ENCODE results near the gene CANT1. TPM values are rescaled to one million over a fixed set of nuclear protein-coding genes. Genes with fewer than 3 reads are reported as not detected.

The CANT1 gene
- total and polyA plus RNA-seq, 2 donors from 2014 or later = 23.0 to 56.6 TPM

DNA sequence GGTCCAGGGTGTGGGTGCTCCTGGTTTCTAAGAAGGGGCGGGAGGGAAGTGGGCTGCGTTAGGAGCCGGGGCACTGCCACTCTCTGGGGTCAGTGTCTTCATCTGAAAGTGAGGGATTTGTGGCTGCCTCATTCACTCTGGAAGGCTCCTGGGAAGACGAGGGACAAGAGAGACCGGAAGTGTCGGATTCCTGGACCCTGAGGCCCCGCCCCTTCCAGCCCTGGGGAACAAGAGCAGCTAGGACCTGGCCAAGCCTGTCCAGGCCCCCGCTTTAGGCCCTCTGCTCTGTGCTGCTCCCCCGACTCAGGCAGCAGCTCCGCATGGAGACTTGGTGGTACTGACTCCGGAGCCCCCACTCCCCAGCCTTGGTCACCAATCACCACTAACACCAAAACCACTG, 36.4 kb downstream of the CANT1 start:
- Histone ChIP-seq H3K27ac (ENCODE audit: low read depth in 2 of 2, low read length in 2 of 2) (peak overlapping the region in 1 of 2 donors; percentile 17), H3K9ac (ENCODE audit: low read length in 3 of 3) (no peak overlapping the region), H3K27me3 (ENCODE audit: control insufficient read depth, insufficient read depth, low read length) (no peaks in the 10 kb centered on the region), H3K4me1 (ENCODE audit: control insufficient read depth in 2 of 3, insufficient read depth in 2 of 3, low read depth in 1 of 3, low read length in 3 of 3) (peaks cover 0 to 37% (median 13%) of the 10 kb centered on the region in 3 donors), H3K36me3 (ENCODE audit: control insufficient read depth in 2 of 3, insufficient read depth in 3 of 3, low read length in 3 of 3) (no peaks in the 10 kb centered on the region), H3K4me3 (ENCODE audit: low read length in 3 of 3) (no peak overlapping the region), H3K9me3 (ENCODE audit: control insufficient read depth in 2 of 3, insufficient read depth in 1 of 3, low read length in 3 of 3) (no peaks in the 10 kb centered on the region)
- intact Hi-C loops (cut with DNase I) = loop anchor here (5.0 kb wide), 1 partner anchor 106 kb away; no protein-coding TSS in a partner anchor
- TF ChIP-seq, protein P1, sequence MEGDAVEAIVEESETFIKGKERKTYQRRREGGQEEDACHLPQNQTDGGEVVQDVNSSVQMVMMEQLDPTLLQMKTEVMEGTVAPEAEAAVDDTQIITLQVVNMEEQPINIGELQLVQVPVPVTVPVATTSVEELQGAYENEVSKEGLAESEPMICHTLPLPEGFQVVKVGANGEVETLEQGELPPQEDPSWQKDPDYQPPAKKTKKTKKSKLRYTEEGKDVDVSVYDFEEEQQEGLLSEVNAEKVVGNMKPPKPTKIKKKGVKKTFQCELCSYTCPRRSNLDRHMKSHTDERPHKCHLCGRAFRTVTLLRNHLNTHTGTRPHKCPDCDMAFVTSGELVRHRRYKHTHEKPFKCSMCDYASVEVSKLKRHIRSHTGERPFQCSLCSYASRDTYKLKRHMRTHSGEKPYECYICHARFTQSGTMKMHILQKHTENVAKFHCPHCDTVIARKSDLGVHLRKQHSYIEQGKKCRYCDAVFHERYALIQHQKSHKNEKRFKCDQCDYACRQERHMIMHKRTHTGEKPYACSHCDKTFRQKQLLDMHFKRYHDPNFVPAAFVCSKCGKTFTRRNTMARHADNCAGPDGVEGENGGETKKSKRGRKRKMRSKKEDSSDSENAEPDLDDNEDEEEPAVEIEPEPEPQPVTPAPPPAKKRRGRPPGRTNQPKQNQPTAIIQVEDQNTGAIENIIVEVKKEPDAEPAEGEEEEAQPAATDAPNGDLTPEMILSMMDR (IDR thresholded peaks at IDR 0.05; ENCODE audit: borderline replicate concordance, extremely low read depth, insufficient read depth) = no peak
- DNase-seq = peak; percentile 48 to 80 (median 60)
- FAIRE-seq = no peak

DNA sequence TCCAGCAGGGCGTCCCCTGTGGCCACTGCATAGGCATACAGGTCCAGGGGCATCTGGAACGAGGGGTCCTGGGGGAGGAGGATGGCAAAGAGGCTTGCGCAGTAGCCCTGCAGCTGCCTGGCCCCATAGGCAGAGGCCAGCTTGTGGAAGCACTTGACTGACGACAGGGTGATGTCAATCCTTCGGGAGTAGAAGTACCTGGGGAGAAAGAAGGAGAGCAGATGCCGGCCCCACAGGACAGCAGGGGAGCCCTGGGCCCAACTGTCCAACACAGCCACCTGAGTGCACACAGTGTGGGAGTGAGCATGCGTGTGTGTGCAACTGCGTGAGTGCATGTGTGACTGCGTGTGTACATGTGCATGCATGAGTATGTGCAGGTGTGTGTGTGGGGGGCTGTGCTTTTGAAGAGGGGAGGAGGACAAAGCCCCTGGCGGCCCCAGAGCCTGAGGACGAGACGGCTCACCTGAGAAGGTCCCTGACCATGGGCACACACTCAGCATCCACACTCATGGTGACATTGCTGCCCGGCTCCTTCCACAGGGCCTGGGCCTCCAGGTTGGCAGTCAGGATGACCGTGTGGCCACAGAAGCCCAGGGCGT, 37.0 kb downstream of the CANT1 start:
- FAIRE-seq = no peak
- peak in 1 of 5 donors; percentile 67 for DNase-seq
- Histone ChIP-seq H3K9ac (ENCODE audit: low read length in 3 of 3) (no peak overlapping the region), H3K27ac (ENCODE audit: low read depth in 2 of 2, low read length in 2 of 2) (no peak overlapping the region), H3K9me3 (ENCODE audit: control insufficient read depth in 2 of 3, insufficient read depth in 1 of 3, low read length in 3 of 3) (no peaks in the 10 kb centered on the region), H3K27me3 (ENCODE audit: control insufficient read depth, insufficient read depth, low read length) (no peaks in the 10 kb centered on the region), H3K4me3 (ENCODE audit: low read length in 3 of 3) (no peak overlapping the region), H3K4me1 (ENCODE audit: control insufficient read depth in 2 of 3, insufficient read depth in 2 of 3, low read depth in 1 of 3, low read length in 3 of 3) (peaks cover 0 to 31% (median 9%) of the 10 kb centered on the region in 3 donors), H3K36me3 (ENCODE audit: control insufficient read depth in 2 of 3, insufficient read depth in 3 of 3, low read length in 3 of 3) (no peaks in the 10 kb centered on the region)
- TF ChIP-seq, protein P1 (IDR thresholded peaks at IDR 0.05; ENCODE audit: borderline replicate concordance, extremely low read depth, insufficient read depth) = no peak
- intact Hi-C loops (cut with DNase I) = loop anchor here (5.0 kb wide), 1 partner anchor 105 kb away; no protein-coding TSS in a partner anchor

DNA sequence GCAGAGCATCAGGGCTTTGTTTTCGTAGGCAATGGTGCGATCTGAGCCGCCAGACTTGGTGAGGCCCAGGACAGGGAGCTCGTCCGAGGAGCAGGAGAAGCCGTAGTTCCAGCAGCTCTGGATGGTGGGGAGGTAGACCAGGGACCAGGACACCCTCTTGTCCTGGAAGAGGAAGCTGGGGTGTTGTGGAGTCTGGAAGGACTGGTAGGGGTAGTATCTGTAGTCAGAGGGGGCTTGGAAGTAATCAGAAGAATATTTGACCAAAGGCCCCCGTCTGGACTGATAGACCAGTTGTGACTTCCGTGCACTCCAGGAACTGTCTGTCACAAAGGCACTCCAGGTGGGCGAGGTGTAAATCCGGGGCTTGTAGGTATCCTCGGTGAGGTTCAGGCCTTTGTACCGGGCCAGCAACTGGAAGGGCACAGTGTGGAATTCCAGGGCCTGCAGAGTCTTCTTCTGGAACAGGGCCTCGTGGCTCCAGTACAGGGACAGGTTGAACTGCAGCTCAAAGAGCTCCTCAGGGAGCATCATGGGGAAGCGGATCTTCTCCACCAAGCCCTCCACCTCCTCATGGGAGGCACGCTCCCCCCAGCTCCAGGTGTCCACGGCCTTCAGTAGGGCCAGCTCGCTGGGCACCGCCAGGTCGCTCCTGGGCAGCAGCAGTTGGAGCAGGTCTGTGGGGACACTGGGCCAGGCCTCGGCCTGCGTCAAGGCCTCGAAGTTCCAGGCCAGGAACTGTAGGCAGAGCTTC, 37.6 kb downstream of the CANT1 start:
- no peaks in the 10 kb centered on the region for H3K9me3 ChIP-seq (ENCODE audit: control insufficient read depth in 2 of 3, insufficient read depth in 1 of 3, low read length in 3 of 3)
- H3K9ac ChIP-seq (ENCODE audit: low read length in 3 of 3) = peak overlapping the region in 2 of 3 donors; percentile 13 to 54
- H3K27ac ChIP-seq (ENCODE audit: low read depth in 2 of 2, low read length in 2 of 2) = no peak overlapping the region
- DNase-seq (peak in 2 of 5 donors; percentile 42 to 47), FAIRE-seq (no peak)
- intact Hi-C loops (cut with DNase I) = loop anchor here (5.0 kb wide), 1 partner anchor 105 kb away; no protein-coding TSS in a partner anchor
- H3K4me1 ChIP-seq (ENCODE audit: control insufficient read depth in 2 of 3, insufficient read depth in 2 of 3, low read depth in 1 of 3, low read length in 3 of 3) = peaks cover 0 to 24% (median 9%) of the 10 kb centered on the region in 3 donors
- no peak overlapping the region for H3K4me3 ChIP-seq (ENCODE audit: low read length in 3 of 3)
- TF ChIP-seq, protein P1 (IDR thresholded peaks at IDR 0.05; ENCODE audit: borderline replicate concordance, extremely low read depth, insufficient read depth) = no peak
- H3K27me3 ChIP-seq (ENCODE audit: control insufficient read depth, insufficient read depth, low read length) = no peaks in the 10 kb centered on the region
- no peaks in the 10 kb centered on the region for H3K36me3 ChIP-seq (ENCODE audit: control insufficient read depth in 2 of 3, insufficient read depth in 3 of 3, low read length in 3 of 3)
